ENCODE results near the gene SIAE.
A peak's percentile ranks its signal among the peaks of the same experiment; 100 is the strongest.

DNA sequence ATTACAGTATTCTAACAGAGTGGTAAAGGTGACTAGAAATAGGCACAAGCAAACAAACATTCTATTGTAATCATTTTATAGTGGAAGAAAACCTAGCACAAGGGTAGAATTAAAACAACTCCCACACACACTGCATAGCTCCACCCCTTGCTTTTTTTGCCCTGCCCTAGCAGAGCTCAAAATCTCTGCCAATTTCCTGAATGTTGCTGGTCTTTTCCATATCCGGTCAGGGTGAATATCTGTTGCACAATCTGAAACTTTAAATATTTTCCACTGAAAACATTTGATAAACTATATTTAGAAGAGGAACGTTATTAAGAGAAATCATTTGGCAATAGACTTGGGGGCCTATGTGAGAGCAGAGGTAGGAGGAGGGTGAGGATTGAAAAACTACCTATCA lies 2.8 kb upstream of the SIAE start:
- TF ChIP-seq, protein P1, sequence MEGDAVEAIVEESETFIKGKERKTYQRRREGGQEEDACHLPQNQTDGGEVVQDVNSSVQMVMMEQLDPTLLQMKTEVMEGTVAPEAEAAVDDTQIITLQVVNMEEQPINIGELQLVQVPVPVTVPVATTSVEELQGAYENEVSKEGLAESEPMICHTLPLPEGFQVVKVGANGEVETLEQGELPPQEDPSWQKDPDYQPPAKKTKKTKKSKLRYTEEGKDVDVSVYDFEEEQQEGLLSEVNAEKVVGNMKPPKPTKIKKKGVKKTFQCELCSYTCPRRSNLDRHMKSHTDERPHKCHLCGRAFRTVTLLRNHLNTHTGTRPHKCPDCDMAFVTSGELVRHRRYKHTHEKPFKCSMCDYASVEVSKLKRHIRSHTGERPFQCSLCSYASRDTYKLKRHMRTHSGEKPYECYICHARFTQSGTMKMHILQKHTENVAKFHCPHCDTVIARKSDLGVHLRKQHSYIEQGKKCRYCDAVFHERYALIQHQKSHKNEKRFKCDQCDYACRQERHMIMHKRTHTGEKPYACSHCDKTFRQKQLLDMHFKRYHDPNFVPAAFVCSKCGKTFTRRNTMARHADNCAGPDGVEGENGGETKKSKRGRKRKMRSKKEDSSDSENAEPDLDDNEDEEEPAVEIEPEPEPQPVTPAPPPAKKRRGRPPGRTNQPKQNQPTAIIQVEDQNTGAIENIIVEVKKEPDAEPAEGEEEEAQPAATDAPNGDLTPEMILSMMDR (IDR thresholded peaks at IDR 0.05; ENCODE audit: low read depth, low read length, missing input control) = no peak
- TF ChIP-seq, protein P2, sequence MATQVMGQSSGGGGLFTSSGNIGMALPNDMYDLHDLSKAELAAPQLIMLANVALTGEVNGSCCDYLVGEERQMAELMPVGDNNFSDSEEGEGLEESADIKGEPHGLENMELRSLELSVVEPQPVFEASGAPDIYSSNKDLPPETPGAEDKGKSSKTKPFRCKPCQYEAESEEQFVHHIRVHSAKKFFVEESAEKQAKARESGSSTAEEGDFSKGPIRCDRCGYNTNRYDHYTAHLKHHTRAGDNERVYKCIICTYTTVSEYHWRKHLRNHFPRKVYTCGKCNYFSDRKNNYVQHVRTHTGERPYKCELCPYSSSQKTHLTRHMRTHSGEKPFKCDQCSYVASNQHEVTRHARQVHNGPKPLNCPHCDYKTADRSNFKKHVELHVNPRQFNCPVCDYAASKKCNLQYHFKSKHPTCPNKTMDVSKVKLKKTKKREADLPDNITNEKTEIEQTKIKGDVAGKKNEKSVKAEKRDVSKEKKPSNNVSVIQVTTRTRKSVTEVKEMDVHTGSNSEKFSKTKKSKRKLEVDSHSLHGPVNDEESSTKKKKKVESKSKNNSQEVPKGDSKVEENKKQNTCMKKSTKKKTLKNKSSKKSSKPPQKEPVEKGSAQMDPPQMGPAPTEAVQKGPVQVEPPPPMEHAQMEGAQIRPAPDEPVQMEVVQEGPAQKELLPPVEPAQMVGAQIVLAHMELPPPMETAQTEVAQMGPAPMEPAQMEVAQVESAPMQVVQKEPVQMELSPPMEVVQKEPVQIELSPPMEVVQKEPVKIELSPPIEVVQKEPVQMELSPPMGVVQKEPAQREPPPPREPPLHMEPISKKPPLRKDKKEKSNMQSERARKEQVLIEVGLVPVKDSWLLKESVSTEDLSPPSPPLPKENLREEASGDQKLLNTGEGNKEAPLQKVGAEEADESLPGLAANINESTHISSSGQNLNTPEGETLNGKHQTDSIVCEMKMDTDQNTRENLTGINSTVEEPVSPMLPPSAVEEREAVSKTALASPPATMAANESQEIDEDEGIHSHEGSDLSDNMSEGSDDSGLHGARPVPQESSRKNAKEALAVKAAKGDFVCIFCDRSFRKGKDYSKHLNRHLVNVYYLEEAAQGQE (IDR thresholded peaks at IDR 0.05) = peak; percentile 12
- TF ChIP-seq RXRA (IDR thresholded peaks at IDR 0.05) (peak in 1 of 2 donors; percentile 17), GABPA (IDR thresholded peaks at IDR 0.05 in 1 of 2, conservative IDR thresholded peaks at IDR 0.05 in 1 of 2) (peak; percentile 46 to 73), JUND (IDR thresholded peaks at IDR 0.05) (peak in 1 of 2 donors; percentile 14), YY1 (IDR thresholded peaks at IDR 0.05) (peak; percentile 26), ATF3 (IDR thresholded peaks at IDR 0.05) (no peak), SP1 (IDR thresholded peaks at IDR 0.05) (peak; percentile 42), RAD21 (IDR thresholded peaks at IDR 0.05) (no peak), EGR1 (IDR thresholded peaks at IDR 0.05; ENCODE audit: low read depth in 2 of 2) (peak in 1 of 2 donors; percentile 40), FOXA2 (IDR thresholded peaks at IDR 0.05) (no peak)
- TF ChIP-seq, protein P3, sequence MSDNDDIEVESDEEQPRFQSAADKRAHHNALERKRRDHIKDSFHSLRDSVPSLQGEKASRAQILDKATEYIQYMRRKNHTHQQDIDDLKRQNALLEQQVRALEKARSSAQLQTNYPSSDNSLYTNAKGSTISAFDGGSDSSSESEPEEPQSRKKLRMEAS (IDR thresholded peaks at IDR 0.05) = no peak
